CD4-positive, alpha-beta memory T cell (primary cell): ENCODE measurements around the gene ZNF638. TPM values are rescaled to one million over a fixed set of nuclear protein-coding genes. Genes with fewer than 3 reads are reported as not detected.
"Not testable (repeated sequence)": the region's sequence is repeated elsewhere in the genome, so short reads cannot be mapped to it uniquely, and the experiment has no call there.

Experiments
- CTCF ChIA-PET: fragments of 350-600 bp; sonication (Branson Sonifier 250); formaldehyde crosslinking; loops from one replicate; lab custom pipeline; 2021; ENCODE audit warnings: inconsistent platforms; ENCODE audit not compliant: partially characterized antibody; lab: Charles Lee
- POLR2A ChIA-PET: fragments of 350-600 bp; sonication (Branson Sonifier 250); formaldehyde crosslinking; loops from one replicate; lab custom pipeline; 2021; ENCODE audit not compliant: partially characterized antibody; lab: Charles Lee
- DNase-seq, 5 donors: peaks; one replicate each; pipeline versions ENCODE4 v3.0.0 to v3.0.0-alpha.2; 2020 to 2022; ENCODE audit warnings: mixed read lengths in 1 of 5
- H3K27ac ChIP-seq: one replicate; pipeline ENCODE4 v1.7.0; 2013; ENCODE audit warnings: low read depth, low read length
- H3K27me3 ChIP-seq: 2 replicates; pipeline ENCODE4 v1.7.0; 2013; ENCODE audit warnings: mild to moderate bottlenecking, low read length, moderate library complexity; ENCODE audit not compliant: insufficient read depth
- H3K36me3 ChIP-seq: 2 replicates; pipeline ENCODE4 v1.7.0; 2013; ENCODE audit warnings: mild to moderate bottlenecking, low read length, moderate library complexity; ENCODE audit not compliant: insufficient read depth
- H3K4me1 ChIP-seq: 2 replicates; pipeline ENCODE4 v1.7.0; 2013; ENCODE audit warnings: mild to moderate bottlenecking, low read length, moderate library complexity; ENCODE audit not compliant: insufficient read depth
- H3K4me3 ChIP-seq, 2 donors: one replicate each; pipeline ENCODE4 v1.7.0; 2013; ENCODE audit warnings: low read length in 2 of 2, mild to moderate bottlenecking in 1 of 2
- H3K9me3 ChIP-seq, 2 donors: one replicate each; pipeline ENCODE4 v1.7.0; 2013; ENCODE audit warnings: low read length in 2 of 2, control low read depth in 1 of 2; ENCODE audit not compliant: control insufficient read depth in 1 of 2
- H3K27ac Mint-ChIP-seq, 7 donors: one replicate each; pipeline ENCODE4 v1.8.0; 2020 to 2021; ENCODE audit warnings: mixed read lengths in 7 of 7, mild to moderate bottlenecking in 6 of 7, inconsistent platforms in 3 of 7, moderate library complexity in 3 of 7
- H3K27me3 Mint-ChIP-seq, 2 donors: one replicate each; pipeline ENCODE4 v1.8.0; 2020 to 2021; ENCODE audit warnings: mixed read lengths in 2 of 2
- H3K36me3 Mint-ChIP-seq, 2 donors: one replicate each; pipeline ENCODE4 v1.8.0; 2020 to 2021; ENCODE audit warnings: mixed read lengths in 2 of 2, inconsistent platforms in 1 of 2, mild to moderate bottlenecking in 1 of 2
- H3K4me1 Mint-ChIP-seq, 4 donors: one replicate each; pipeline ENCODE4 v1.8.0; 2020 to 2021; ENCODE audit warnings: mixed read lengths in 4 of 4, mild to moderate bottlenecking in 1 of 4
- H3K4me3 Mint-ChIP-seq, 8 donors: one replicate each; pipeline ENCODE4 v1.8.0; 2020 to 2021; ENCODE audit warnings: mixed read lengths in 8 of 8, mild to moderate bottlenecking in 7 of 8, moderate library complexity in 6 of 8, inconsistent platforms in 3 of 8
- H3K9me3 Mint-ChIP-seq, 8 donors: one replicate each; pipeline ENCODE4 v1.8.0; 2020 to 2021; ENCODE audit warnings: mixed read lengths in 8 of 8, mild to moderate bottlenecking in 5 of 8, inconsistent platforms in 3 of 8, moderate library complexity in 1 of 8
- intact Hi-C: fragments of 100-400 bp; cut with micrococcal nuclease; formaldehyde crosslinking; loops from one replicate; pipeline ENCODE4 v1.15.1; 2023
- polyA plus RNA-seq, 2 donors: library from polyadenylated mRNA; unstranded; fragments of 300-500 nt; fragmentation: Illumina TruSeq; gene quantifications; one replicate each; pipeline ENCODE4 v1.2.3, GENCODE V29; 2021
- total RNA-seq, 2 experiments: library from RNA; stranded (reverse); gene quantifications; one replicate each; pipeline ENCODE4 v1.2.3, GENCODE V29; 2021

The ZNF638 gene
- total and polyA plus RNA-seq, 4 experiments from 2014 or later, result 19.8 to 167 (median 110) TPM

- no peak overlapping the region for H3K4me3 Mint-ChIP-seq
- H3K36me3 ChIP-seq, result peaks cover 60% of the 10 kb centered on the region
- H3K27ac ChIP-seq, result no peak overlapping the region
- peaks cover 65 to 67% of the 10 kb centered on the region in 2 donors for H3K36me3 Mint-ChIP-seq
- DNase-seq, result no peak
- no peaks in the 10 kb centered on the region for H3K9me3 ChIP-seq
- H3K27me3 ChIP-seq, result no peaks in the 10 kb centered on the region
- ChIA-PET POLR2A (no interaction called here), CTCF (interaction anchor here (1.0 kb wide), 1 partner anchor 95 kb away, joined by 3 read pairs; the partner anchor contains the start of gene ZNF638)
- intact Hi-C loops, result no loop called here
- H3K27me3 Mint-ChIP-seq, result no peaks in the 10 kb centered on the region
- no peaks in the 10 kb centered on the region for H3K4me1 ChIP-seq
- peaks cover 0 to 11% (median 2%) of the 10 kb centered on the region in 4 donors for H3K4me1 Mint-ChIP-seq
- no peak overlapping the region for H3K4me3 ChIP-seq
- no peaks in the 10 kb centered on the region for H3K9me3 Mint-ChIP-seq
- peak overlapping the region in 3 of 7 donors; percentile 9 to 54 (median 16) for H3K27ac Mint-ChIP-seq
Observed at GRCh38 chr2:71426721-71427120, 95.1 kb downstream of the ZNF638 start.

- Histone ChIP-seq H3K27ac (no peak overlapping the region), H3K9me3 (no peaks in the 10 kb centered on the region), H3K36me3 (peaks cover 64% of the 10 kb centered on the region), H3K4me3 (no peak overlapping the region), H3K27me3 (no peaks in the 10 kb centered on the region), H3K4me1 (no peaks in the 10 kb centered on the region)
- peaks cover 70 to 71% of the 10 kb centered on the region in 2 donors for H3K36me3 Mint-ChIP-seq
- H3K4me1 Mint-ChIP-seq, result peaks cover 0 to 6% (median under 1%) of the 10 kb centered on the region in 4 donors
- no peaks in the 10 kb centered on the region for H3K9me3 Mint-ChIP-seq
- no peak overlapping the region for H3K4me3 Mint-ChIP-seq
- CTCF ChIA-PET, result no interaction called here
- H3K27me3 Mint-ChIP-seq, result no peaks in the 10 kb centered on the region
- intact Hi-C loops, result no loop called here
- H3K27ac Mint-ChIP-seq, result peak overlapping the region in 2 of 7 donors; percentile 8 to 35
- DNase-seq, result no peak
- POLR2A ChIA-PET, result no interaction called here
Observed at GRCh38 chr2:71428472-71429383, 97.1 kb downstream of the ZNF638 start.

- not testable (repeated sequence) for H3K4me3 Mint-ChIP-seq
Observed at GRCh38 chr2:71445142-71445541, 113.6 kb downstream of the ZNF638 start.

GRCh38 chr2:71446505-71446904 is 114.9 kb downstream of the ZNF638 start:
- intact Hi-C loops, result no loop called here
- Histone ChIP-seq H3K9me3 (no peaks in the 10 kb centered on the region), H3K4me1 (no peaks in the 10 kb centered on the region), H3K27me3 (no peaks in the 10 kb centered on the region), H3K4me3 (no peak overlapping the region), H3K27ac (no peak overlapping the region), H3K36me3 (no peaks in the 10 kb centered on the region)
- Mint-ChIP-seq H3K36me3 (peaks cover 0 to 3% of the 10 kb centered on the region in 2 donors), H3K9me3 (peaks cover 0 to 2% (median 0%) of the 10 kb centered on the region in 8 donors), H3K27me3 (peaks cover under 1 to 4% of the 10 kb centered on the region in 2 donors), H3K4me3 (no peak overlapping the region), H3K27ac (no peak overlapping the region), H3K4me1 (peaks cover 0 to 2% (median 0%) of the 10 kb centered on the region in 4 donors)
- DNase-seq, result no peak
- CTCF ChIA-PET, result interaction anchor here (1.3 kb wide), 1 partner anchor 147 kb away, joined by 3 read pairs; no protein-coding TSS in a partner anchor
- POLR2A ChIA-PET, result no interaction called here

More at GRCh38 chr2:71445142-71445541, 113.6 kb downstream of the ZNF638 start:
- H3K27me3 Mint-ChIP-seq, H3K36me3 Mint-ChIP-seq, H3K4me1 Mint-ChIP-seq, H3K27ac ChIP-seq, H3K36me3 ChIP-seq, DNase-seq, H3K27me3 ChIP-seq, H3K4me3 ChIP-seq, H3K4me1 ChIP-seq, H3K9me3 ChIP-seq, intact Hi-C loops, CTCF ChIA-PET, POLR2A ChIA-PET, H3K9me3 Mint-ChIP-seq, H3K27ac Mint-ChIP-seq: not testable (repeated sequence)

- Mint-ChIP-seq H3K9me3 (peaks cover 0 to 2% (median 0%) of the 10 kb centered on the region in 8 donors), H3K4me3 (no peak overlapping the region), H3K27ac (no peak overlapping the region), H3K27me3 (peaks cover 5 to 14% of the 10 kb centered on the region in 2 donors), H3K36me3 (no peaks in the 10 kb centered on the region), H3K4me1 (peaks cover 8 to 12% (median 9%) of the 10 kb centered on the region in 4 donors)
- CTCF ChIA-PET, result interaction anchor here (1.0 kb wide), 1 partner anchor 12 kb away, joined by 3 read pairs; no protein-coding TSS in a partner anchor
- no peak for DNase-seq
- no peaks in the 10 kb centered on the region for H3K9me3 ChIP-seq
- no peaks in the 10 kb centered on the region for H3K36me3 ChIP-seq
- peaks cover 3% of the 10 kb centered on the region for H3K27me3 ChIP-seq
- peaks cover 22% of the 10 kb centered on the region for H3K4me1 ChIP-seq
- POLR2A ChIA-PET, result no interaction called here
- no peak overlapping the region for H3K4me3 ChIP-seq
- H3K27ac ChIP-seq, result no peak overlapping the region
- intact Hi-C loops, result no loop called here
Observed at GRCh38 chr2:71449343-71449742, 117.8 kb downstream of the ZNF638 start.

GRCh38 chr2:71451705-71452104 is 120.1 kb downstream of the ZNF638 start:
- Mint-ChIP-seq H3K27ac (no peak overlapping the region), H3K9me3 (no peaks in the 10 kb centered on the region), H3K4me3 (no peak overlapping the region), H3K27me3 (peaks cover 24 to 36% of the 10 kb centered on the region in 2 donors), H3K4me1 (peaks cover 8 to 16% (median 11%) of the 10 kb centered on the region in 4 donors), H3K36me3 (no peaks in the 10 kb centered on the region)
- H3K9me3 ChIP-seq, result no peaks in the 10 kb centered on the region
- no peak overlapping the region for H3K27ac ChIP-seq
- no peaks in the 10 kb centered on the region for H3K36me3 ChIP-seq
- ChIA-PET POLR2A (no interaction called here), CTCF (interaction anchor here (0.9 kb wide), 1 partner anchor 11 kb away, joined by 3 read pairs; no protein-coding TSS in a partner anchor)
- H3K4me3 ChIP-seq, result no peak overlapping the region
- peaks cover 5% of the 10 kb centered on the region for H3K27me3 ChIP-seq
- H3K4me1 ChIP-seq, result peaks cover 22% of the 10 kb centered on the region
- intact Hi-C loops, result no loop called here
- no peak for DNase-seq

- peak overlapping the region in 1 of 8 donors; percentile 48 for H3K4me3 Mint-ChIP-seq
- Histone ChIP-seq H3K27me3 (peaks cover 5% of the 10 kb centered on the region), H3K4me1 (peaks cover 22% of the 10 kb centered on the region), H3K36me3 (no peaks in the 10 kb centered on the region), H3K27ac (no peak overlapping the region), H3K4me3 (no peak overlapping the region), H3K9me3 (no peaks in the 10 kb centered on the region)
- CTCF ChIA-PET, result interaction anchor here (1.4 to 1.6 kb wide), 2 partner anchors 9 to 52 kb away, joined by 3 read pairs; no protein-coding TSS in a partner anchor
- H3K27me3 Mint-ChIP-seq, result peaks cover 24 to 42% of the 10 kb centered on the region in 2 donors
- H3K36me3 Mint-ChIP-seq, result no peaks in the 10 kb centered on the region
- peaks cover 8 to 16% (median 11%) of the 10 kb centered on the region in 4 donors for H3K4me1 Mint-ChIP-seq
- POLR2A ChIA-PET, result interaction anchor here (0.6 kb wide), 1 partner anchor 120 kb away, joined by 4 read pairs; no protein-coding TSS in a partner anchor
- intact Hi-C loops, result no loop called here
- H3K27ac Mint-ChIP-seq, result no peak overlapping the region
- no peaks in the 10 kb centered on the region for H3K9me3 Mint-ChIP-seq
- no peak for DNase-seq
Observed at GRCh38 chr2:71452565-71452964, 121.0 kb downstream of the ZNF638 start.
